Parathyroid adenoma (tissue), 2 donors: Measurements from ENCODE around the gene LRRC27.

ENCODE experiments used
- H2AFZ ChIP-seq: fragments of 300-600 bp; sonication (generic); one replicate; pipeline ENCODE4 v1.7.0; 2017; ENCODE audit warnings: antibody characterized with exemption, mild to moderate bottlenecking
- H3K27ac ChIP-seq: fragments of 300-600 bp; sonication (generic); one replicate; pipeline ENCODE4 v1.7.0; 2017
- H3K27me3 ChIP-seq: fragments of 300-600 bp; sonication (generic); one replicate; pipeline ENCODE4 v1.7.0; 2017; ENCODE audit warnings: low read length; ENCODE audit not compliant: control insufficient read depth, insufficient read depth
- H3K36me3 ChIP-seq: fragments of 300-600 bp; sonication (generic); one replicate; pipeline ENCODE4 v1.7.0; 2017; ENCODE audit warnings: low read length; ENCODE audit not compliant: control insufficient read depth, insufficient read depth
- H3K4me1 ChIP-seq: fragments of 300-600 bp; sonication (generic); one replicate; pipeline ENCODE4 v1.7.0; 2017; ENCODE audit warnings: control low read depth
- H3K4me2 ChIP-seq: fragments of 300-600 bp; sonication (generic); one replicate; pipeline ENCODE4 v1.7.0; 2017; ENCODE audit warnings: low read length
- H3K4me3 ChIP-seq: fragments of 300-600 bp; sonication (generic); one replicate; pipeline ENCODE4 v1.7.0; 2017; ENCODE audit warnings: low read depth, low read length
- H3K79me2 ChIP-seq: fragments of 300-600 bp; sonication (generic); one replicate; pipeline ENCODE4 v1.7.0; 2017; ENCODE audit warnings: control low read depth
- H3K9ac ChIP-seq: fragments of 300-600 bp; sonication (generic); one replicate; pipeline ENCODE4 v1.7.0; 2017; ENCODE audit warnings: mild to moderate bottlenecking
- H3K9me3 ChIP-seq: fragments of 300-600 bp; sonication (generic); one replicate; pipeline ENCODE4 v1.7.0; 2017; ENCODE audit warnings: low read length; ENCODE audit not compliant: control insufficient read depth
- TF ChIP-seq, protein P1 (sequence below): fragments of 300-600 bp; sonication (generic); IDR thresholded peaks from one replicate; pipeline ENCODE4 v1.7.0; 2017; ENCODE audit warnings: antibody characterized with exemption, mild to moderate bottlenecking
- donor health status: primary hyperparathyroidism.

LRRC27 gene

DNA sequence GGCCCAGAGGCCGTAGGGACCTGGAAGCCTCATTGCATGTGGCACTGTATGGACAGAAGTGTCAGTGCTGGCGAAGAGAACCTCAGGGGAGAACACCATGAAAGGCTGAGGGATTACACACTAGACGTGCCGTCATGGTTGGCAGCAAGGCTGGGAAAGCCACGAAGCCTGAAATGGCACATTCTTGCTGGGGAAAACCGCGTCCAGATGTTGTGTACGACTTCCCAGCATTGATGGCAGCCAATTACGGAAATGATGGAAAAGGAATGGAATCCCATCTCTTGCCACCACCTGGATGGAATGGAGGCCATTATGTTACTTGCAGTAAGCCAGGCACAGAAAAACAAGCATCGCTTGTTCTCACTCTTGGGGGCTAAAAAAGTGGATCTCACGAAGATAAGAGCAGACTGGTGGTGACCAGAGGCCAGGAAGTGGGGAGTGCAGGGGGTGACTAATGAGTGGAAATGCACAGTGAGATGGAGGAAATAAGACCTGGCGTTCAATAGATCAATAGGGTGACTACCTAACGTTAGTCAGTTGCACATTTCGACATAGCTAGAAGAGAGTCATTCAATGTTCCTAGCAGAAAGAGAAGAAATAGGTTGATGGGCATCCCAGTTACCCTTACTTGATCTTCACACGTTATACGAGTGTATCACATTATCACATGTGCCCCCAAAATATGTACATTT, 50.4 kb downstream of the LRRC27 start:
- Histone ChIP-seq H3K4me3 (no peak overlapping the region), H3K4me1 (no peaks in the 10 kb centered on the region), H3K9me3 (no peaks in the 10 kb centered on the region), H3K4me2 (no peak overlapping the region), H3K9ac (no peak overlapping the region), H3K36me3 (no peaks in the 10 kb centered on the region), H3K27ac (no peak overlapping the region), H3K27me3 (no peaks in the 10 kb centered on the region), H3K79me2 (no peaks in the 10 kb centered on the region), H2AFZ (no peak overlapping the region)
- TF ChIP-seq, protein P1, sequence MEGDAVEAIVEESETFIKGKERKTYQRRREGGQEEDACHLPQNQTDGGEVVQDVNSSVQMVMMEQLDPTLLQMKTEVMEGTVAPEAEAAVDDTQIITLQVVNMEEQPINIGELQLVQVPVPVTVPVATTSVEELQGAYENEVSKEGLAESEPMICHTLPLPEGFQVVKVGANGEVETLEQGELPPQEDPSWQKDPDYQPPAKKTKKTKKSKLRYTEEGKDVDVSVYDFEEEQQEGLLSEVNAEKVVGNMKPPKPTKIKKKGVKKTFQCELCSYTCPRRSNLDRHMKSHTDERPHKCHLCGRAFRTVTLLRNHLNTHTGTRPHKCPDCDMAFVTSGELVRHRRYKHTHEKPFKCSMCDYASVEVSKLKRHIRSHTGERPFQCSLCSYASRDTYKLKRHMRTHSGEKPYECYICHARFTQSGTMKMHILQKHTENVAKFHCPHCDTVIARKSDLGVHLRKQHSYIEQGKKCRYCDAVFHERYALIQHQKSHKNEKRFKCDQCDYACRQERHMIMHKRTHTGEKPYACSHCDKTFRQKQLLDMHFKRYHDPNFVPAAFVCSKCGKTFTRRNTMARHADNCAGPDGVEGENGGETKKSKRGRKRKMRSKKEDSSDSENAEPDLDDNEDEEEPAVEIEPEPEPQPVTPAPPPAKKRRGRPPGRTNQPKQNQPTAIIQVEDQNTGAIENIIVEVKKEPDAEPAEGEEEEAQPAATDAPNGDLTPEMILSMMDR = no peak

DNA sequence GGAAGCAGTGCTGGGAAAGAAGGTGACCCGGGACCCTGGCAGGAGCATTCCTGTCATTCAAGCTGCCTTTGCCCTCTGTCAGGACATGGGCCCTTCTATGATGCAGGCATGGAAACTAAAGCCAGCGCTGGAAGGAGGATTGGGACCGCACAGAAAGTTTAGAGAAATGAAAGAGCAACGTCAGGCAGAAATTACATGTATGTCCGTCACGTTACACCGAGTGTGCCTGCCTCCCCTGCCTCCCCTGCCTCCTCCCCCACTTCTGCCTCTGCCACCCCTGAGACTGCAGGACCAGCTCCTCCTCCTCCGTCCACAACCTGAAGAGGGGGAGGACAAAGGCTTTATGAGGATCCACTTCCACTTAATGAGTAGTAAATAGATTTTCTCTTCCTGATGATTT, 51.1 kb downstream of the LRRC27 start:
- H3K9ac ChIP-seq = no peak overlapping the region
- peaks cover 3% of the 10 kb centered on the region for H3K4me1 ChIP-seq
- H3K27ac ChIP-seq = no peak overlapping the region
- H3K4me2 ChIP-seq = no peak overlapping the region
- H3K36me3 ChIP-seq = no peaks in the 10 kb centered on the region
- H3K4me3 ChIP-seq = no peak overlapping the region
- no peaks in the 10 kb centered on the region for H3K9me3 ChIP-seq
- no peak overlapping the region for H2AFZ ChIP-seq
- TF ChIP-seq, protein P1 = no peak
- no peaks in the 10 kb centered on the region for H3K27me3 ChIP-seq
- no peaks in the 10 kb centered on the region for H3K79me2 ChIP-seq

DNA sequence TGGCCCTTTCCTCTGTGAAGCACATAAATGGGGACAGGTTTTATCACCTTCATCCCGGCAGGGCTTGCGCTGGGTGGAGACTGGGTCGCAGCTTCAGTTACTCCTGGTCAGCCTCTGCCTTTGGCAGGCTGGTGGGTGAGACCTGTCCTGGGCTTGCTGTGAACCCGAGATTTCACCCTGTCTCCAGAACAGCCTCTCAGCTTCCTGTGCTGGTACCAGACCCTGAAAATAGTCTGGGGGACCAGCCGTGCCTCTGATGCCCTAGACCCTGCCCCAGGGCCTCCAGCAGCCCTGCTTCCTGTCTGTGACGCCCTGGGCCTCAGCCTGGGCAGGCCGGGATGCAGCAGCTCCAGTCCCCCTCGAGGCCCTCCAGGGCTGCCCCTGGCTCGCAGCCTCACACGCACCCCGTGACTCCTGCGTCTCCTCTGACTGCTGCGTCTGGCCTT, 51.8 kb downstream of the LRRC27 start:
- peaks cover 3% of the 10 kb centered on the region for H3K4me1 ChIP-seq
- H3K36me3 ChIP-seq = no peaks in the 10 kb centered on the region
- H3K4me2 ChIP-seq = no peak overlapping the region
- no peak overlapping the region for H2AFZ ChIP-seq
- no peak overlapping the region for H3K27ac ChIP-seq
- no peak overlapping the region for H3K9ac ChIP-seq
- no peaks in the 10 kb centered on the region for H3K79me2 ChIP-seq
- TF ChIP-seq, protein P1 = no peak
- H3K9me3 ChIP-seq = no peaks in the 10 kb centered on the region
- H3K4me3 ChIP-seq = no peak overlapping the region
- no peaks in the 10 kb centered on the region for H3K27me3 ChIP-seq

DNA sequence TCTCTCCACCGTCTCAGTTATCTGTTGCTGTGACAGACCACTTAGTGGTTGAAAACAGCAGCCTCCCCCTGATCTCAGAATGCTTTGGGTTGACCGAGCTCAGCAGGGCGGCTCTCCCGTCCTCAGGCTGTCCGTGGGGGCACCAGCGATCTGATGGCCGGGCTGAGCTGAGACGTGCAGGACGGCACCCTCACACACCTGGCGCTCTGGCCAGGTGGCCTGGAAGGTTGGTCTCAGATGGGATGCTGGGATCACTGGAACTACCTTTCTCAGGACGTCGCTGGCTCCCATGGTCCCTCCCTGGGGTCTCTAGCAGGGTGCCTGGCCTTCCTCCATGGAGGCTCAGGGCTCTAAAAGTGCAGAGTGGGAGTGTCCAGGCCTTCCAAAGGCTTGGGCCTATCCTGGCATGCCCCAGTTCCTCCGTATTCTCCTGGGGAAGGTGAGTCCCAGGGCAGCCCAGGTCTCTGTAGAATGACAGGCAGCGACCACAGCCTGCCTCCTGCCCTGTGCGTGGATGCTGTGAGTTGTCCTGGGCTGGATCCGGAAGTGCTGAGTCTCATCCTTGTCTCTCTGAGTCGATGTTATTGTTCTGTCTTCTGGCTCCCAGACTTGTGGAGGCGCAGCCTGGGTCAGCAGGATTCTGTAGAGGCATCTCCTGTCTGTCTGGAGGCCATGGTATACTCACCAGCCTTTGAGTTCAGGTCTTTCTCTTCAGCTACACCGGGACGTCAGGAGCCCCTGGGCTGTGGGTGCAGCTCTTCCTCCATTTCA, 52.8 kb downstream of the LRRC27 start:
- Histone ChIP-seq H3K79me2 (no peaks in the 10 kb centered on the region), H3K4me1 (peaks cover 13% of the 10 kb centered on the region), H3K27me3 (no peaks in the 10 kb centered on the region), H2AFZ (no peak overlapping the region), H3K9me3 (no peaks in the 10 kb centered on the region), H3K4me3 (no peak overlapping the region), H3K4me2 (no peak overlapping the region), H3K36me3 (no peaks in the 10 kb centered on the region), H3K9ac (no peak overlapping the region), H3K27ac (no peak overlapping the region)
- TF ChIP-seq, protein P1 = no peak
